Stimulated activated CD4-positive, alpha-beta T cell treated with anti-CD3 and anti-CD28 coated beads, Interleukin-1b, Interleukin-23, amount 100 ng/mL, for 48 hours (primary cell): Measurements from ENCODE around the gene CCDC110.

Experiments
- DNase-seq: peaks from one replicate; pipeline ENCODE4 v3.0.0-alpha.2; 2020

CCDC110 gene

DNA sequence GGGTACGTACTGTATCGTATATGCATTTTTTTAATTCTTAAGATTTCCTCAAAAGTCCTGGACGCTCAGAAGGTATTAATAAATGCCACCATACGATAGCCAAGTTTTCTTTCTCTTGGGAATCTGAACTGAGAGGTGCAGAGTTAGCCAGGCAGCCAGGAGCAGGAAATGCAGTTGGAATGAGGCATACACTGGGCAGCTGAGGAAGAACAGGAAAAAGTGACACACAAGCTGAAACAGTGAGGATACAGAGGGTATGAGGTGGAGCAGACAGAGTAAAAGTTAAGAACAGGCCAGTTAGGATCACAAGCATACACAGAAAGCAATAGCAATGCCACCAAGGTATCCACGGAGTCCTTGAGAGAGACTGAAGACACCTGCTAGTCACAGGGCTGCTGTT lies 59.1 kb downstream of the CCDC110 start:
- DNase-seq = no peak

DNA sequence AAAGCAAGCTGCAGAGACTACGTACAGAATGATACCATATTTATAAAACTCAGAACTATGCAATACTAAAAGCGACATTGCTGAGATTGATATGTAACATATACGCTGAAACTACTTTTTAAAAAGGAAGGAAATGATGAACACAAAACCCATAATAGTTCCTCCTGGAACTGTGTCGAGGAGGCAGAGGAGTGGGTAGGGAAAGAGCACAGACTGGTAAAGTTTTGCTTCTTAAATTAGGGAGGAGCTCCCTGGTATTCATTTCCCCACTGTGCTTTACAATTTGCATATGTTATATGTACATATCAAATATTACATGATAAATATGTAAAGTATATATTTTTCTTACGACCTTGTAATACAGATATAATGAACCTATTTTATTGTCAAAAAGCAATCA lies 59.7 kb downstream of the CCDC110 start:
- DNase-seq = no peak

DNA sequence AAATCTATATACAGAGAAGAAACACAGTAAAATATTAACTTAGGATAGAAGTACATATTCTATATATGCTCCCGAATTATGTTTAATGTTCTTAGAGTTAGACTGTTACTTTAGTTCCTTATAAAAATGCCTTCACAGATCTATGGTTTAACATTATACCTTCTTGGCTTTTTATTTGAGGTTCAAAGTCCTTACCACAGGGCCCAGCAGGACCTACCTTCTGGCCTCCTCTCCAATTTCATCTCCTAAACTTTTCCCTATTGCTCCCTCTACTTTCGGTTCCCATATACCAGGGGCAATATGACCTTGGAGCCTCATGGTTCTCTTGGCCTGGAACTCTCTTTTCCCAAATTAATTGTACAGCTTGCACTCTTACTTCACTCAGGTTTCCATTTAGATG lies 63.1 kb downstream of the CCDC110 start:
- DNase-seq = no peak

DNA sequence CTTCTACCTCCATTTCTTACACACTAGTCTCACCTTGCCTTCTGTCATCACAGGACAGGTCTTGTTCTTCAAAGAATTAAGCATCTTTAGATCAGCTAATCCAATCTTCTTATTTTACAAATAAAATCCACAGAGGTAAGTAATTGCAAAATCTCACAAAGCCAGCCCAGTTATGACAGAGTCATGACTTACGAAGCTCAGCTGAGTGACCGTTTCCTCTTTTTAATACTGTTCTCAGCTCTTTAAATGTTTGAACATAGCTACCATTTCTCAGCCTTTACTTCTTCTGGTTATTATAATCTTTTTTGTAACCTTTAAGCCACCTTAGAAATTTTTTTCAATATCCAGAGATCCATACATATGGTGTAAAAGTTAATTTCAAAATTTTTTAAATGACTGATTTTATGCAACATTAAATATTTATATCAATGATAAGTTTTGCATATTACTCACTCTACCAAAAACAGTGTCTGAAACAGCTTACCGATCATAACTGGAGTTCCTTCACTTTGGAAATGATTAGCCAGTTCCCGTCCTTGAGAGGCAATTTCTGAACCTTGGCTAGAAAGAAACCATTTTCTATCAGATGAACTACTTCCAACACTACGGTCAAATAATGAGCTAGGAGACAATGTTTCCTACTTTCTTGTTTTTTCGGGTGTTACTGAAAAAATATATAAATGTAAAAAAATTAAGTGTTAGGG lies 66.1 kb downstream of the CCDC110 start:
- no peak for DNase-seq

DNA sequence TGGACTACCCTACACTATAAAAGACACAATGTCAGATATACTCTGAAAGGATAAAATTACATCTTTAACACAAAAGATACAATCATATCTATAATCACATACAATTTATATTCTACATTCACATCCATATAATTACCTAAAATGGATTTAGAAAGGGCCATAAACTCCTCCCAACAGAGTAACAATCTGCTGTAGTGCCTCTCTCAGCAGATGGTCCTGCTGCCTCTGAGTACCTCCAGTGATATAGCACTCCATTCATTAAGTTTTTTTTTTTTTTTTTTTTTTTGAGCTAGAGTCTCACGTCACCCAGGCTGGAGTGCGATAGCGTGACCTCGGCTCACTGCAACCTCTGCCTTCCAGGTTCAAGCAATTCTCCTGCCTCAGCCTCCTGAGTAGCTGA lies 67.5 kb downstream of the CCDC110 start:
- DNase-seq = no peak

DNA sequence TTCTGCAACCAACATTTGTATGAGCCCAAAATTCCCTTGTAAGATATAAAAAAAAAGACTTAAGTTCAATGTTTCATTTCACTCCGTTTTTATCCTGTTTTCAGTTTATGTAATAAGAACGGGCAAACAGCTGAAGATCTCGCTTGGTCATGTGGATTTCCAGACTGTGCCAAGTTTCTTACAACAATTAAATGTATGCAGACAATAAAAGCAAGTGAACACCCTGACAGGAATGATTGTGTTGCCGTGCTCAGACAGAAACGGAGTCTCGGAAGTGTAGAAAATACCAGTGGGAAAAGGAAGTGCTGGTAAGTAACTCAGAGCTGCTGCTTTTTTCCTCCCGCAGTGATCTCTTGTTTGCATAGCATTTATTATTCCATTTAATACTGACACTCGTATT lies 72.1 kb downstream of the CCDC110 start:
- DNase-seq = no peak

DNA sequence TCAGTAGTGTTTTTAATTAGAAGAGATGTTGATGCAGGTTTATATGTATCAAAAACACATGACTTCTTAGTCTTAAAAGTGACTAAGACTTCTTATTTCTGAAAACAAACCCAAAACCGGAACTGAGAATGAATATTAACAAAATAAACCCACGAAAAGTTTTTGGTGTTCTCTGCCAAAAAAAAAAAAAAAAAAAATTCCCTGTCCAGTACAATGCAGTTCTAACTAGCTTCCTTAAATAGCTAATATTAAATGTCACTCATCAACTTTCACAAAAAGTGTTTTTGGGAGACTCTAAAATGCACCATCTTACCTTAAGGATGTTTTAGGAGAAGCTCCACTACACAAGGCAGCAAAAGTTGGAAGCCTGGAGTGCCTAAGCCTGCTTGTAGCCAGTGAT lies 72.9 kb downstream of the CCDC110 start:
- no peak for DNase-seq

DNA sequence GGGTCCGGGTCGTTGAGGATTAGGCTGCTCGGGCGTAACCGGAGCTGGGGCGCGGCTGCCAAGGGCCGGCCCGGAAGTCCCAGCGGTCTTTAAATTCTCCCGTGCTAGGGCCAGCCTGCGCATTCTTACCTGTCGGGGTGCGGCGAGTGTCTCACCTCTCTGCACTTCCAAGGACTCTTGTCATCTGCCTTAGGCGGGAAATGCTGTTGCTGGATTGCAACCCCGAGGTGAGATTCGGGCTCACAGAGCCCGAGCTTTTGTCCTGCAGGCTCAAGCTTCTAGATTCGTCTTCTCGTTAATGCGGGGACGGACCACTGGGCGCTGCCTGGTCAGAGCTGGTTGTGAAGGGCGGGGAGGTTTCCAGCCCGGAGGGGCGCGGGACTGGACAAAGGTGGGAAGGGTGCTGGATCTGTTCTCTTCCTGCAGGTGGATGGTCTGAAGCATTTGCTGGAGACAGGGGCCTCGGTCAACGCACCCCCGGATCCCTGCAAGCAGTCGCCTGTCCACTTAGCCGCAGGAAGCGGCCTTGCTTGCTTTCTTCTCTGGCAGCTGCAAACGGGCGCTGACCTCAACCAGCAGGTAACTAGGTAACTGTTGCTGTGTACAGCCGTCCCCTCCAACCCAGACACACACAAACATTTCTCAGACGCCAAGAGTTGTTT lies 74.7 kb downstream of the CCDC110 start, which contains the start of gene ANKRD37:
Gene ANKRD37 (plus strand): TSS at position 118 of the 662 bp plus-strand sequence. CDS start 83 bp downstream, at position 201.
- DNase-seq = no peak

DNA sequence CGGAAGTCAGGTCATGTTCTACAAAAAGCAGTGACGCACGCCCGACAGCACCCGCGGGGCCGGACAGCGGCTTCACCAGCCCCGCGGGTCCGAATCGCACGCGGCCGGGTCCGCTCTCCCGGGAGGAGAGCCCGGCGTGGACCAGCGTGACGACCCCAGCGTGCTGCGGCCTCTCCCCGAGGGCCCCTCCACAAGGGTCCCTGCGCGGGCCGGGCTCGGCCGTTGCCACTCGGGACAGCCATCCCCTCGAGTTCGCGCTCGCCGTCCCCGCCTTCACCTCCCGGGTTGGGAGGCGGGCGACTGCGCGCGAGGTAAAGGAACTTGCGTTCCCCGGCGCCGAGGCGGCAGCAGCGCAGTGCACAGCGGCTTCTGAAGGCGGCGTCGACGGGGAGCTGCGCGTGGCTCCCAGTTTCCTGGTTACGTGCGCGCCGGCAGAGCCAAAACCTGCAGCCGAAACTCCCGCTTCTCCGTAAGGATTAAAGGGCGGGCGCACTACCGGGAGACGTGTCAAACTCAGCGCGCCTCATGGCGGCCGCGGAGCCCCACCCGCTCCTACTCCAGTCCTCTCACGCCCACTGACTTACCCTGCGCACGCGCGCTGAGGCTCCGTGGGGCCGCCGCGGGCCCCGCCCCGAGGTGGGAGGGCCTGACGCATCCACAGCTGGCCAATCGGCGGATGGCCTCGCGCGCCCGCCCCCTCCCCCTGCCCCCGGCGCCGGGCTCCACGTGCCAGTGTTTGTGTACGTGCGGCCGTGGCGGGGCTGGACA lies 75.4 kb downstream of the CCDC110 start:
- peak; percentile 97 for DNase-seq

DNA sequence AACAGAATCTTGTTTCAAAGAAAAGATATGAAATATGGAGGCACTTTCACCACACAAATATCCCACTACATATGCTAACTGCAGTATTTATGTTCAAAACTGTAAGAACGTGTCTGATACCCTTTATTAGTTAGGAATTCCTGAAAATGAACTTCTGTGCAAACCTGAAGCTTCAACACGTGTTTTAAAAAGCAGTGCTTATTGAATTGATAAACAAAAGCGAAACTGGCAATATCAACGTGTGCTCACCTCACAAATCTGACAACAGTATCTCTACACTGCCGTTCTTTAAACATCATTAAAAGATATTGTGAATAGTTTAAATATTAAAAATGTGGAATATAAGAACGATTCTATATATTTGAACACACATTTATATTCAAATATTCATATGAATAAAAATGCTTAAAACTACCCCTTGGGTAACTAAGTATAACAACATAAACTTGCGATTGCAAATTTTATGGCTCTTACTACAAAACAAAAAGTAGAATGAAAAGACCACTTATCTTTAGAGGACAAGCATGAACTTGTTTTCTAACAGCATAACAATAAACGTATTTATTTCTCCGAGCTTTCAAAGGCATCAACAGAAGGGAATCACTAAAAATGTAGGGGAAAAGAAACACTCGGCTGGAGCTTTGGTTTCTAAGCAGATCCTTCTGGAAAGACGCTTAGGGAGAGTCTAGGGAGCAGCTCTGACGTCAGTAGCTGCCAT lies 76.1 kb downstream of the CCDC110 start, which contains the start of gene LRP2BP:
Gene LRP2BP (minus strand): TSS at position 687 of the 718 bp plus-strand sequence. CDS start 17,738 bp downstream, outside the sequence.
- DNase-seq = no peak
